DMS153 treated with DMSO at 0.1 percent for 48 hours (cell line): ENCODE data around the gene TIMM50.
"Not testable (repeated sequence)": the region's sequence is repeated elsewhere in the genome, so short reads cannot be mapped to it uniquely, and the experiment has no call there.

Source experiments
- DNase-seq: peaks from one replicate; lab custom pipeline; 2025; ENCODE audit not compliant: unreplicated experiment; lab: John Stamatoyannopoulos, UW

TIMM50 gene

DNA sequence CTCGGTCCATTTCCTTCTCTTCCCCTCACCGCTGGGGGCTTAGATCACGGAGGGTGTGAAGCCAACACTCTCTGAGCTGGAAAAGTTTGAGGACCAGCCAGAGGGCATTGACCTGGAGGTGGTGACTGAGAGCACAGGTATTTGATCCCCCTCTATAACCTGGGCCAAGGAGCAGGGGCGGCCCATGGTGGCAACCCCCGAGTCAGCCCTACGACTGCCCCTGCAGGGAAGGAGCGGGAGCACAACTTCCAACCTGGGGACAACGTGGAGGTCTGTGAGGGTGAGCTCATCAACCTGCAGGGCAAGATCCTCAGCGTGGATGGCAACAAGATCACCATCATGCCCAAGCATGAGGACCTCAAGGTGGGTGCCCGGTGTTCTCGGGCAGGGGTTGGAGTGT lies 11.6 kb upstream of the TIMM50 start:
- DNase-seq, result no peak

DNA sequence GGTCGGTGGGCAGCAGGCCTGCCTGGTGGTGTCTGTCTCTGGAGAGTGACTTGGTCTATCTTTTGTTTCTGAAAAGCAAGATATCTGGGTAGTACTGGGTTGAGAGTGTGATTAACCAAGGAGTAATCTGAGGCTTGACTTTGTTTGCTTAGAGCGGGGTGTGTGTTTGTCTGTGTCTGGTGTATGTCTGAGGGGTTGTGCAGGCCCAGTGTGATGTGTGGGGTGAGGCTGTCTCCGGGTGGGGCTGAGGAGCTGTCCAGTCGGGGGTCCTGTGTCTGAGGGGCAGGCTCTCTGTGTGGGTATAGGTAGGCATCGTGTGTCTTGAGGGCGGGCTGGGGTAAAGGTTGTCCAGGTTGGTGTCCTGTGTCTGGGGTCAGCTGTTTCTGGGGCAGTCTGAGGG lies 11.1 kb upstream of the TIMM50 start:
- no peak for DNase-seq

DNA sequence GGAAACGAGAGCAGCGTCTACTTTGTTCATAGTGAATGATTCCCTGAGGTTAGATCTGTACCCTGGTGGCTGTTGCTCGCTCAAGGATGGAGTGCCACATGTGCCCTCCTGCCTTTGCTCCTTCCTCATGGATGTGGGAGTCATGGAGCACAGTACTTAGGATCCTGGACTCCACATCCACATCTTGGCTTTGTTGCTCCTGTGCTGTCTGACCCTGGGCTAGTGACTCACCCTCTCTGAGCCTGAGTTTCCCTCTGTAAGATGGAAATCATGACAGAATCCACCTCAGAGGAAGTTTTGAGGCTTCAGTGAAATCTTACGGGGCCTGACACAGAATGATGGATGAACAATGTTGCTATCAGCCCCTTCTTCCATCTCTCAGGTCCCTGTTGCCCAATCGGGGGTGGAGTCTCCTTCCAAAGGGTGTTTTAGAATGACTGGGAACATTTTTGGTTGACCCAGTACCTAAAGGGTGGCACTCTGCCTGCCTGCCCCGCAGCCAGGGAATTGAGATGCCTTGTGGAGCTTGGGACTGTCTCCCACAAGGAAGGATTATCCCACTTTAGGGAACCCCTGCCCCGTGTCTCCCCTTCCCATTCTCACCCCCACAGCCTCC lies 9.8 kb upstream of the TIMM50 start:
- no peak for DNase-seq

DNA sequence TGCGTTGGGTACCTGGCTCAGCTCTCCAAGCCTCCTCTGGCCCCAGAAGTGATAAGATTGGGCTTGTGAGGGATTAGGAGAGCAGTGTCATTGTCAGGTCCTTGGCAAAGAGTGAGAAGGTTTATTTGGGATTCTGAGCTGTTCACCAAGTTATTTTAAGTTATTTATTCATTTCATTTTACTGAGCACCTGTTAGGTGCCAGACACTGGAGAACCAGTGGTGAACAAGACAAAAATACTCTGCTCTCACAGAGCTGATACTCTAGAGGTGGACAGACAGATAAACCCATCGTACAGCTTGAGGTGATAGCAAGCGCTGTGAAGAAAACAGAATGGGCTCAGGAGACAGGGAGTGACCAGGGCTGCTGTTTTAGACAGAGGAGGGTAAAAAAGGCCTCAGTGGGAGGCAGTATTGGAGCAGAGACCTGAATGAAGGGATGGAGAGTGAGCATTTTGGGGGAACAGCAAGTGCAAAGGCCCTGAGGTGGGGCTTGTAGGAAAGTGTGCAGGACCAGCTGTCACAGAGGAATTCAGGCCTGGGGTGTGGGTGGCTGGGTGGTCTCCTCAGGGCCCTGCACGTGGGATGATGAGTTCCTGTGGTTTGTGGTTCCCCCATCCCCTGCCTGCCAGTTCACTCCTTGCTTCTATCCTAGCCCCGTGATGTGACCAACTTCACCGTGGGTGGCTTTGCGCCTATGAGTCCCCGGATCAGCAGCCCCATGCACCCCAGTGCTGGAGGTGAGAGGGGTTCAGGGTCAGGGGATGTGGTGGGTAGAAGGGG lies 8.7 kb upstream of the TIMM50 start:
- no peak for DNase-seq

DNA sequence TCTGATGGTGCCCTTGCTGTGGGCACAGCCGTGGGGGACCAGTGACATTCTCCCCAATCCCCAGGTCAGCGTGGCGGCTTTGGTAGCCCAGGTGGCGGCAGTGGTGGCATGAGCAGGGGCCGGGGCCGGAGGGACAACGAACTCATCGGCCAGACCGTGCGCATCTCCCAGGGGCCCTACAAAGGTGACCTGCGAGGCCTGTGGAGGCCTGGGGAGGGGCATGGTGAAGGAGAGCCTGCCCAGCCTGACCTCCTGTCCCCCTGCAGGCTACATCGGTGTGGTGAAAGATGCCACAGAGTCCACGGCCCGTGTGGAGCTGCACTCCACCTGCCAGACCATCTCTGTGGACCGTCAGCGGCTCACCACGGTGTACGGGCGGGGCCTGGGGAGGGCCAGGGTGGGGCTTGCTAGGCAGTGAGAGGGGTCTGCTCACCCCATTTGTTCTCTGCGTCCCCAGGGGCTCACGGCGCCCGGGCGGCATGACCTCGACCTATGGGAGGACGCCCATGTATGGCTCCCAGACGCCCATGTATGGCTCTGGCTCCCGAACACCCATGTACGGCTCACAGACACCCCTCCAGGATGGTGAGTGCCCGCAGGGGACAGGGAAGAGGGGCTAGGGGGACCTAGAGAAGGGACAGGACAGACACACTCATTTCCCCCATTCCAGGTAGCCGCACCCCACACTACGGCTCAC lies 7.7 kb upstream of the TIMM50 start:
- no peak for DNase-seq

DNA sequence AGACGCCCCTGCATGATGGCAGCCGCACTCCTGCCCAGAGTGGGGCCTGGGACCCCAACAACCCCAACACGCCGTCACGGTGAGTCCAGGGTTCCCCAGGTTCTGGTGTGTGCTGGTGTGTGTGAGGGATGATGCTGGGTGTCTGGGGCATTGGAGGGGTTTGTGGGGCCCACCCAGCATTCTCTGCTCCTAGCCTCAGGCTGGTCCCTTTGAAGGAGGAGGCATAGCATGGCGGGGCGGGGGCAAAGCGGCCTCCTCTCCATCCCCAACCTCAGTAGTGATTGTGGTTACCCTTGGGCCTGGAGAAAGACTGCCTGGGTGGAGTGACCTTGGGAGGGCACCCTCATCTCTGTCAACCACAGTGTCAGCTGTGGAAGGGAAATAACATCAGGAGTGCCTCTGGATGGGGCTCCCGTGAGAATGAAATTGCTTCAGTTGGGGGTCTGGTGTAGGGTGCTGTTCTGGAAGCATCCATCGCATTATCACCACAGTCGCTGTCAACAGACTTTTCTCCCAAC lies 7.1 kb upstream of the TIMM50 start:
- DNase-seq, result no peak

DNA sequence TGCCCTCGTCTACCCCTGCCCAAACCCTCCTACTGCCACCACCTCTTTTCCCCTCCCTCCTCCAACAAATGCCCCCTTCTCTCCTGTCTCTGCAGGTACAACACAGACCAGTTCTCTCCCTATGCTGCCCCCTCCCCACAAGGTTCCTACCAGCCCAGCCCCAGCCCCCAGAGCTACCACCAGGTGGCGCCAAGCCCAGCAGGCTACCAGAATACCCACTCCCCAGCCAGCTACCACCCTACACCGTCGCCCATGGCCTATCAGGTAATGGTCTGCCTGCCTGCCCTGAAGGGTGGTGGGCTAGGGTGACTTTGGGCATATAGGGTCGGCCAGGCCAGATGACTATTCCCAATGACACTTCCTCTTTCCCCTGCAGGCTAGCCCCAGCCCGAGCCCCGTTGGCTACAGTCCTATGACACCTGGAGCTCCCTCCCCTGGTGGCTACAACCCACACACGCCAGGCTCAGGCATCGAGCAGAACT lies 6.5 kb upstream of the TIMM50 start:
- DNase-seq, result no peak

DNA sequence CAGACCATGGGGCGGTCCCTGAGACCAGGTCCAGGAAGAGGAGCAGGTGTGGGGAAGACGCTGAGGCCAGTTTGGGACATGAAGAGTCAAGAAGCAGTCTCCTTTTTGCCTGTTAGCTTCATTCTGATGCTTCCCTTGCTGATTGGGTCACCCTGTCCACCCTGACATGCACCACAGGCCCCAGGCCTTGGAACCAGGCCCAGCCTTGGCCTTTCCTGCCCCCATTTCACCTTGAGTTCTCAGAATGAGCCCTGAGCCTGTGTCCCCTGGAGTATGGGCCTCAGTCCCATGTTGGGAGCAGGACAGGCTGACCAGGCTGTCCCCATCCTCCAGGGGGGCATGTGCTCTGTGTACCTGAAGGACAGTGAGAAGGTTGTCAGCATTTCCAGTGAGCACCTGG lies 4.9 kb upstream of the TIMM50 start:
- DNase-seq, result no peak

DNA sequence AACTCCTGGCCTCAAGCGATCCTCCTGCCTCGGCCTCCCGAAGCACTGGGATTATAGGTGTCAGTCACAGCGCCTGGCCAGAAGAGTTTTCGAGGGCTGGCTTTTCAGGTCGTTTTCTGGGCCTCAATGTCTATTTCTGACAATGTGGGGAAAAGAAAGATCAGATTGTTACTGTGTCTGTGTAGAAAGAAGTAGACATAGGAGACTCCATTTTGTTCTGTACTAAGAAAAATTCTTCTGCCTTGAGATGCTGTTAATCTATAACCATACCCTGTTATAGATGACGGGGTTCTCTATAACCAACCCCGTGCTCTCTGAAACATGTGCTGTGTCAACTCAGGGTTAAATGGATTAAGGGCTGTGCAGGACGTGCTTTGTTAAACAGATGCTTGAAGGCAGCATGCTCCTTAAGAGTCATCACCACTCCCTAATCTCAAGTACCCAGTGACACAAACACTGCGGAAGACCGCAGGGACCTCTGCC lies 1.3 kb upstream of the TIMM50 start:
- DNase-seq, result not testable (repeated sequence)

DNA sequence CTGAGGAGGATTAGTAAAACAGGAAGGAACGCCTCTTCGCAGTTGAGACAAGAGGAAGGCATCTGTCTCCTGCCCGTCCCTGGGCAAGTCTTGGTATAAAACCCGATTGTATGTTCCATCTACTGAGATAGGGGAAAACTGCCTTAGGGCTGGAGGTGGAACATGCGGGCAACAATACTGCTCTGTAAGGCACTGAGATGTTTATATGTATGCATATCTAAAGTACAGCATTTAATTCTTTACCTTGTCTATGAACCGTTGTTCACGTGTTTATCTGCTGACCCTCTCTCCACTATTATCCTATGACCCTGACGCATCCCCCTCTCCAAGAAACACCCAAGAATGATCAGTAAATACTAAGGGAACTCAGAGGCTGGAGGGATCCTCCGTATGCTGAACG lies 722 bp upstream of the TIMM50 start:
- DNase-seq, result no peak

DNA sequence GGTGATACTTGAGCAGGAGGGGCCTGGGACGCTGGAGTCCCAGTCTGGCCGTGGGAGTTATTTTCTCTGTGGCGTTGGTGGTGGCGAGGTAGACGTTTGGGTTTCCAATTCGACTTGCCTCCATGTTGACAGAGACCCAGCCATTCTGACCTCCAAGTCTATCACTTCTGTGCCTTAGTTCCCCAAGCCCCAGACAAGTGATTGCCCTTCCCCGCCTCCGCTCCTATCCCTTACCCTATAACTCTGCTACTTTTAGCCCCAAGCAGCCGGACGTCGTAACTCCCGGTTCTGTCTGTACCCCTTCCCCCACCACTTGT lies 549 bp downstream of the TIMM50 start:
- DNase-seq, result no peak

DNA sequence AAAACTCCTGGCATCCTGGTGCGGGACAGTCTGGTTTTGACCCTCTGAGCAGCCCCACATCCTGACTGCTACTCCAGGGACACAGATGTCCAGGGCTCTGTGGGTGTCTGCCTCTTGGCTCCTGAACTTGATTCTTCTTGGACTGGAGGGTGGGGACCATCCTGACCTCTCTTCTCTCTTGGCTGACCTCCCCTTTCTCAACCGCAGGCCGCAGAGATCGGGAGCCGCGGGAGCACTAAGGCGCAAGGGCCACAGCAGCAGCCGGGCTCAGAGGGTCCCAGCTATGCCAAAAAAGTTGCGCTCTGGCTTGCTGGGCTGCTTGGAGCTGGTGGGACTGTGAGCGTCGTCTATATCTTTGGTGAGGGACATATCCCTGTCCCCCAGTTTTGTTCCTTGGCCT lies 1.0 kb downstream of the TIMM50 start:
- no peak for DNase-seq

DNA sequence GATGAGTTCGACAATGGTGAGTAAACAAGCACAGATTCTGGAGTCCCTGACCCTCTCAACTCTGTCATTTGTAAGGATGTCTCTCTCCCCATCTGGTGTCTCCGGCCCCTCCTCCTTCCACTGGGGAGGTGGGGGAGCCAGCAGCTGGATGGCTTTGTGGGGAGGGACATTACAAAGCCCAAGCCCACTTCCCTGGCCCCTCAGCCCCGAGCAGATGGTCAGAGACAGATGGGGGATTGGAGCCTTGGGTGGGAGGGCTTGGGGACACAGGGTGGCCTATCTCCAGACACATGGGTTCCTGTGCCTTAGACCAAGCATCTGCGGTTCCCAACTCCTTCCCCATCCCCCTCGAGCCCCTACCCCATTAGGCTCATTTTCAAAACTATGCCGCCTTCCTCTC lies 2.5 kb downstream of the TIMM50 start:
- DNase-seq, result no peak

DNA sequence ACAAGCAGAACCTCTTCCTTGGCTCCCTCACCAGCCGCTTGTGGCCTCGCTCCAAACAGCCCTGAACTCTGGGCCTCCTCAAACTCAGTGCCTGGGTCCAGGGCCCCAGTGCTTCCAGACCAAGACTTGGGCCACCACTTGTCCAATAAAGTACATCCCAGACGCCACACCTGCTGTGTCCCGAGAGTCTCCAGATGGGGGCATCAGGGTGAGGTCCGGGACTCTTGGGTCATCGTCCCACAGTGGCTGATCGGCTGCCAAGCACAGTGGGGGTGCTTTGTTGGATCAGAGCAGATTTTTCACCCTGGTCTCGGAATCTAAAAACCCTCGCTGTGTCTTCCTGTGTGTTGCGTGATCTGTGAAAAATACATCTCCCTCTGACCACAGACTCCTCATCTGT lies 9.1 kb downstream of the TIMM50 start:
- DNase-seq, result no peak

DNA sequence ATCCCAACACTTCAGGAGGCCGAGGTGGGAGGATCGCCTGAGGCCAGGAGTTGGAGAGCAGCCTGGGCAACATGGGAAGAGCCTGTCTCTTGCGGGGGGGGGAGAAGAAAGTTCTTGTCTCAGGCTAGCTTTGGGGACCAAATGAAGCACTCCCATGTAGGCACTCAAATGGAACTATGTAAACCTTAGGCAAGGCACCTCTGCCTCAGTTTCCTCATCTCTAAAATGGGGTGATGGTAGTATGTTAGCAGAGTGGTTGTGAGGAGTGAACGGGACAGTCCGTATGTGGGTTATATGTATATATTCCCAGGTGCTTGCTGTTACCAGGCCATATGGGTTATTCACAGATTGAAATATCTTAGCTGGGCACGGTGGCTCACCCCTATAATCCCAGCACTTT lies 11.6 kb downstream of the TIMM50 start:
- DNase-seq, result no peak

DNA sequence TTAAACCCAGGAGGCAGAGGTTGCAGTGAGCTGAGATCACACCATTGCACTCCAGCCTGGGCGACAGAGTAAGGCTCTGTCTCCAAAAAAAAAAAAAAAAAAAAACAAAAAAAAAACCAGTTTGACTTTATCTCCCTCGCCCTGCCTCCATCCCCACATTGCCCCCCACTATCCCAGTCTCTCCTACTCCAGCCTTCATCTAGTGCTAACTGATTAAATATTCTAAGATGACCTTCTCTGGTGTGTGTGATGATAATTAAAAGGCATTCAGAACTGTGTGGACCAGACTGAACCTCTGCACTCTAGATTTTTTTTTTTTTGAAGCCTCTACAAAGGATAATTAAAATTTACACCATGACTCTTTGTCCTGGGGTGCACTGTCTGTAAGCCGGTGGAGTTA lies 12.2 kb downstream of the TIMM50 start:
- DNase-seq, result no peak

DNA sequence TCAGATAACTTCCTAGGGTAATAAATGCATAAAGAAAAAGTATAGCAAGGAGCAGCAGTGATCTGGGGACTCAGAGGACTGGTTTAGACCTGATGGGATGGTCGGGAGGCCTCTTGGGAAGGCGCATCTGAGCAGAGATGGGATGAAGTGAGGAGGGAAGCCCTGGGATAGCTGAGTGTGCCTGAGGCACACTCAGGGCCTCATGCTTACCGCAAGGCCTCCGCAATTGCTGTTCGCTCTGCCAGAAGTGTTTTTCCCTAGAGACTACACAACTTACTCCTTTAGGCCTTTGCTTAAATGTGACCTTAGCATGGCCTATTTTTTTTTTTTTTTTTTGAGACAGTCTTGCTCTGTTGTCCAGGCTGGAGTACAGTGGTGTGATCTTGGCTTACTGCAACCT lies 14.0 kb downstream of the TIMM50 start:
- DNase-seq, result no peak

DNA sequence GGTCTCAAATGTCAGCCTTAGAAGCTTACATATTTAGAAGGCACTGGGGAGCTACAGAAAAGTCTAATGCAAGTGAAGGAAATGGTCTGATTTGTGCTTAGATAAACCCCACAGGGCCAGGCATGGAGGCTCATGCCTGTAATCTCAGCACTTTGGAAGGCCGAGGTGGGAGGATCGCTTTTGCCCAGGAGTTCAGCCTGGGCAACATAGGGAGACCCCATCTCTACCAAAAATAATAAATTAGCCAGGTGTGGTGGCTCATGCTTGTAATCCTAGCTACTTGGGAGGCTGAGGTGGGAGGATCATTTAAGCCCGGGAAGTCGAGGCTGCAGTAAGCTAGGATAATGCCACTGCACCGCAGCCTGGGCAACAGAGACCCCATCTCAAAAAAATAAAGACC lies 15.4 kb downstream of the TIMM50 start:
- no peak for DNase-seq

DNA sequence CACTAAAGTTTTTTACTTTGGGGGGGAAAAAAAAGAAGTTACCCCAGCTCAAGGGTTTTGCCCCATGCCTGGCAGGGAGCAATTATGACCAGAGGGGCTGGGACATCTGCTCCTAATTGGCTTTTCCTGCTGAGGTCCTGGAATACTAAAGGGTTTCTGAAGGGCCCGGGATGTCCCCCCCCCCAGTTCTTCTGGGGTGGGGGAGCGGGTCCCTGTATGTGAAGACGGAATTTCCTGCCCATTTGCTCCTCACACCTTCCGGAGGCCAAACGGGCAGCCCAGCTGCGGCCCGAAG lies 17.0 kb downstream of the TIMM50 start:
- DNase-seq, result no peak

DNA sequence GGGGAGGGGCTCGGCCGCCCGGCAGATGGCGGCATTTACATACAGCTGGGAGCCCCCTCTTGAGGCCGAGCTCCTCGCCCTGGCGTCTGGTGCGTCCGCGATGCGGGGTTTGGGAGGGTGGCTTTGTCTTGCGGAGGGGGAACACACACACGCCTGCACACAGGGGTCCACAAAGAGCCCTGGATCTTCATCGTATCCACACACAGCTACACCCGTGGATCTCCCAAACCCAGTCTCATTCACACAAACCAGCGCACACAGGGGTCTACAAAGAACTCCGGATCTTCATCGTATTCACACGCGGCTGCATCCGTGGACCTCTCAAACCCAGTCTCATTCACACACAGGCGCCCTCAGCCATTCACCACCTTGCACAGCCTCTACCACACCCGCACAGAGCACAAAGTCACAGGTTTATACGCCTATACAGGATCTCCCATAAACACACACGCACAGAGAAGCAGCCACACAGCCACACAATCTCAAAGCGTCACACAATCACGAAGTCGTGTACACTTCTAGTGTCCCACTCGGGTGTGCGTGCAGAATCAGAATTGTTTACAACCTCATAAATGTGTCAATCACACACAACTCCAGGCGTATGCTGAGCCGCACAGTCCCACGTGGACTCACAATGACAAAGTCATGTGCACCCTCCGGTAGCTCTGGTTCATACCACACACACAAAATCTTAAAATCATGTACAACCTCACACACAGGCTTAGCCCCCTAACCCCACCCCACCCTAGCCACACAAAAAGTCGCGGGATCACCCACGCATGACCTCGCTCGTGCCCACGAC lies 17.6 kb downstream of the TIMM50 start:
- DNase-seq, result peak; percentile 89
